ENCODE measurements around the gene HMOX1.
A peak's percentile ranks its signal among the peaks of the same experiment; 100 is the strongest.

HMOX1 gene, protein sequence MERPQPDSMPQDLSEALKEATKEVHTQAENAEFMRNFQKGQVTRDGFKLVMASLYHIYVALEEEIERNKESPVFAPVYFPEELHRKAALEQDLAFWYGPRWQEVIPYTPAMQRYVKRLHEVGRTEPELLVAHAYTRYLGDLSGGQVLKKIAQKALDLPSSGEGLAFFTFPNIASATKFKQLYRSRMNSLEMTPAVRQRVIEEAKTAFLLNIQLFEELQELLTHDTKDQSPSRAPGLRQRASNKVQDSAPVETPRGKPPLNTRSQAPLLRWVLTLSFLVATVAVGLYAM

DNA sequence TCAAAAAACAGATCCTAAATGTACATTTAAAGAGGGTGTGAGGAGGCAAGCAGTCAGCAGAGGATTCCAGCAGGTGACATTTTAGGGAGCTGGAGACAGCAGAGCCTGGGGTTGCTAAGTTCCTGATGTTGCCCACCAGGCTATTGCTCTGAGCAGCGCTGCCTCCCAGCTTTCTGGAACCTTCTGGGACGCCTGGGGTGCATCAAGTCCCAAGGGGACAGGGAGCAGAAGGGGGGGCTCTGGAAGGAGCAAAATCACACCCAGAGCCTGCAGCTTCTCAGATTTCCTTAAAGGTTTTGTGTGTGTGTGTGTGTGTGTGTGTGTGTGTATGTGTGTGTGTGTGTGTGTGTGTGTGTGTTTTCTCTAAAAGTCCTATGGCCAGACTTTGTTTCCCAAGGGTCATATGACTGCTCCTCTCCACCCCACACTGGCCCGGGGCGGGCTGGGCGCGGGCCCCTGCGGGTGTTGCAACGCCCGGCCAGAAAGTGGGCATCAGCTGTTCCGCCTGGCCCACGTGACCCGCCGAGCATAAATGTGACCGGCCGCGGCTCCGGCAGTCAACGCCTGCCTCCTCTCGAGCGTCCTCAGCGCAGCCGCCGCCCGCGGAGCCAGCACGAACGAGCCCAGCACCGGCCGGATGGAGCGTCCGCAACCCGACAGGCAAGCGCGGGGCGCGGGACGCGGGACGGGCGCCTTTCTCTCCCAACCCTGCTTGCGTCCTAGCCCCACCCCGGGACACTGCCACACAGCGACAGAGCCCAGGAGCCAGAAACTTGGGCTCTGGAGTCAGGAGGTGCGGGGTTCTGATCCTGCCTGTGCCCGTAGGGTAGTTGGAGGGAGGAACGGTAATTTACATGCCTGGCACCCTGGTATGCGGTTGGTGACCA lies at the start of gene HMOX1:
TSS of gene HMOX1 (plus strand) at position 560 of the 887 bp plus-strand sequence. CDS start at position 638, 78 bp downstream.
- DNase-seq, result peak; percentile 93

DNA sequence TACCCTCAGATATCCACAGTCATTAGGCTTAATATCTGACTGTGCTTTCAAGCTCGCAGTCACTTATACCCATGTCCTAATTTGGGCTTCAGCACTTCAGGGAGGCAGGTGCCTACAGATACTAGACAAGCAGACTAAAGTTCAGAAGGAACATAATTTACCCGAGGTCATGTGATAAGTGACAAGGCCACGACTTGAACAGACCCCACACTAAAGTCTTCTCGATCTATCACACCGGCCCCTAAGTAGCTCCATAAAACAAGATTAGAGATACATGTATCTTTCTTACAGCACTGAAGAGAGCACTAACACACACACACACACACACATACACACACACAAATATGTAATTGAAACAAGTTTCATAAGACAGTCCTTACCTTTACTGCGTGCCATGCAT lies 48.6 kb upstream of the HMOX1 start:
- no peak for DNase-seq

DNA sequence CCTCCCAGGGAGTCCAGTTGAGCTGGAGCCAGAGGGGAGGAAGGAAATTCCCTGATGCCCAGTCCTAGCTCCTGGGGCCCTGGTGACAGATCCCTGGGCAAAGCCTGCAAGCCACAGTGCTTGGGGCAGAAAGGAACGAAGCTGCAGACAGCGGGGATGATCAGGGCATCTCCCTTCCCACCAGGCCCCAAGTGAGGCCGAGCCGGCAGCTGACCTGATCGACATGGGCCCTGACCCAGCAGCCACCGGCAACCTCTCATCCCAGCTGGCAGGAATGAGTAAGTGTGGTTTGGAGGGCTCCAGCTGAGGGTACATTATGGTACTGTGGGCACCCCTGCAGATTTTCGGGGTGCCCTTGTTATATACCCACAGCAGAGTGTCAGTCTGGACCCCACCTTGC lies 47.7 kb upstream of the HMOX1 start:
- DNase-seq, result no peak

DNA sequence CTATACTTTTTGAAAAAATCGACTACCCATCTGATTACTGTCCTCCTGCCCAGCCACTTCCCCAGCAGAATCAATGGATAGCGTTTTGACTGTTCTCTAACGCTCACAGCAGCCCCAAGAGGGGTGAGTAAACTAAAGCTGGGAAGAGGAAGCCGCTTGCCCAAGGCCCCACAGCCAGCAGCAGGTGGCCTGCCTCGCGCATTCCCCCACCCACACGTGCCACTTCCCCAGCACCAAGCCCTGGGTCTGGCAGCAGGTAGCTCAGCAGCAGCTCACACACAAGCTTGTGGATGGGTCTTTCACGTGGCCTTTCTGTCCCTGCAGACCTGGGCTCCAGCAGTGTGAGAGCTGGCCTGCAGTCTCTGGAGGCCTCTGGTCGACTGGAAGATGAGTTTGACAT lies 46.9 kb upstream of the HMOX1 start:
- DNase-seq, result no peak

DNA sequence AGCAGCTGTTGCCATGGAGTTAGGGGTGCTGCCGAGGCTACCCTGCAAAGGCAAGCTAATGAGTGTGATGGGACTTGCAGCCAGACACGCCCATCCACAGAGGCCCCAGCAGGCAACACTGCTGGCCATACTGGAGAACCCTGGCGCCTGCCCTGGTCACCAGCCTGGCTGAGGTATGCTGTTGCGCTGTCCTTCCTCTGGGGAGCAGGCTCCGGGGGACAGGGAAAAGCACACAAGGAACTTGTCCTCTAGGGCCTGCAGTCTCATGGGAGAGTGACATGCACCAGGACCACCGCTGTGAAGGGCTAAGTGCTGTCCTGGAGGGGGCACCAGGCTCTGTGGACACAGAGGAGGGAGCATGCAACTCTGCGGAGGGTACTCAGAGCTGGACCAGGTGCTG lies 45.4 kb upstream of the HMOX1 start:
- DNase-seq, result no peak

DNA sequence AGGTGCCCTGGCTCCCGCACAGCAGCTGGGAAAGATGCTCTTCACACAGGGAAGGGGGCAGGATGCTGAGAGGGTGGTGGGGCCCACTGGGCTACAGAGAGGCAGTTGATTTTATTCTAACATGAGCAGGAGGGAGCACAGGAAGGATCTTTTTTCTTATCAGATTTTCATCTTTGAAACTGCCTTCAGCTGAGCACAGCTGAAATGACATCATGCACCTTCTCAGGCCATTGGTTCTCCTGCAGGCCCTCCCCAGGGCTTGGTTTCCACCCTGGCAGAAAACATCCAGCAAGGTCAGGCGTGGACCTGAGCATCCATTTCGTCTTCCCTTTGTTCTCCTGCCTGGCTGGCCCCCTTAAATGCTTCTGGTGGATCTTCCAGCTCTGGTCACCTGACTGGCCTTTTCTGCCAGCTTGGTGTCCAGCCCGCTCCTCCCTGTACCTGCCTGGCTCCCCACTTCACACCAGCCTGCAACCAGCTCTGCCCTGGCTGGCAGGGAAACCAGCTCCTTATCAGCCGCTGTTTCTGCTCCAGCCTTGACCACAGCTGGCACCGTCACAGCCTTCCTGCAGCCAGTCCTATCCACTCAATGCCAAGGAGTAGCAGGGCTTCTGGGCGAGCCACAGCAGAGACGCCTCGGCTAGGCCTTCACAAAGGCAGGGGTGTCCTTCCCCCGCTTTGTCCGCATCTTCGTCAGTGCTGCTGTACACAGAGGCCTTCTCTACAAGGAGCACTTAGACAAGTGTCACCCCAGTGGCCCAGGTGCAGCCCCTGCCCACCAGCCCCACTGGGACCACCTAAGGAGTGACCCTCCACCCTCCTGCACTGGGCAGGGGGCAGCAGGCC lies 44.7 kb upstream of the HMOX1 start:
- no peak for DNase-seq

DNA sequence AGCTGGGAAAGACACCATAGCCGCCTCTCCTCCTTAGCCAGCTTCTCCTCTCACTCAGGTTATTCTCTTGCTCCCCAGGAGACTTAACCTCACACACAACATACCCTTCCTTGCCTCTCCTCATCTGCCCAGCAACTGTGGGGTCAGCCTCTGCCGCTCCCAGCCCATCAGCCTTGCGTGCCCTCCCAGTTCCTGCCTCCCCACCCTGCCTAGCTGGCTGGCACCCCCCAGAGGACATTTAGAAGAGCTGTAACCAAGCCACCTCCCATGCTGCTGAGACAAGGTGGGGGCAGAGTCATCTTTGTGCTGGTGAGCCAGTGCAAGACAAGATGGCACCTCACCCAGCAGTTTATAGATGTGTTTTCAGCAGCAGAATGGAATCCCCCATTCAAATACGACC lies 43.0 kb upstream of the HMOX1 start:
- DNase-seq, result no peak

DNA sequence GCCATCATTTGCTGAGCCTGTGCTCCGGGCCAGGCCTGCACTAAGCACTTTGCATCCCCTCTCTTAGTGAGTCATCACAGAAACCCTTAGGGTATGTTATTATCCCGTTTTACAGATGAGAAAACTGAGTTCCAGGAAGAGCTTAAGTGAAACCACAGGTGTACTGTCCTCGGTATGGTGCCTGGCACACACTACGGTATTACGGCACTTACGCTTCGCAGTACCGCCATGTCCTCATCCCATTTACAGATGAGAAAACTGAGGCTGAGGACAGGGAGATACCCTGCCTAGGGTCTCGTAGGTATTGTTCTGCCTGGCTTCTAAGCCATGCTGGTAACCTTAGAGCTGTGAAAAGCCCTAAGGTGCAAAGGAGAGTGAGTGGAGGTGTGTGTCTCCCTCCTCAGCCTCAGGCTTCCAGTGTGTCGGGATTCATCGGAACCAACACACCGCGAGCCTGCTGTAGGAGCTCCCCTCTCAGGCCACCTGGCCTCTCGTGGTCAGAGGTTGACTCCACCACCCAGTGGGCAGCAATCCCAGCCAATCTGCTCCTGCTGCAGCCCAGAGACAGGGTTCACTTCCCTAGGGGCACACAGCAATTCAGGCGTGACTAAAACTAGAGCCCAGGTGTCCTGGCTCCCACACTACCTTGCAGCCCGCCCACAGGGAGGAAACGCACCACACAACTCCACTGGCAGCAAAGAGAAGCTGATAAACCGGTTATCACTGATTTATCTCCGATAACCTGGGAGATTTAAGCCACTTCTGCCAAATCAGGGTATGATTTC lies 39.6 kb upstream of the HMOX1 start:
- no peak for DNase-seq

DNA sequence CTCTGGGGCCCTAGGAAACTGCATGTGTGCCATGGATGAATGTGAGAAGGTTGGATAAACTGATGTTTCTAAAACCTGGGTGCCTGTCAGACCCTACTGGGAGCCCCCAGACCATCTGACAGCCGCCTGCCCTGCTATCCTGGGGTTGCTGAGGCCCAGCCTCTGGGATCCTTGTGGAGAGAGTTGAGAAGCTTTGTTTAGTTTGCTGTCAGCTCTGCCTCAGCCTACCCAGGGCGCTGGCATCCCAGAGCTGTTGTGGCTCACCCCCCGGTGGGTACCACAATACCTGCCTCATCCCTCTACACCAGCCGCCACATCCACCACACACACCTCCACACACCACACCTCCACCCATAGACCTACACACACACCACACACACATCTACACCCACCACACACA lies 38.5 kb upstream of the HMOX1 start:
- DNase-seq, result no peak

DNA sequence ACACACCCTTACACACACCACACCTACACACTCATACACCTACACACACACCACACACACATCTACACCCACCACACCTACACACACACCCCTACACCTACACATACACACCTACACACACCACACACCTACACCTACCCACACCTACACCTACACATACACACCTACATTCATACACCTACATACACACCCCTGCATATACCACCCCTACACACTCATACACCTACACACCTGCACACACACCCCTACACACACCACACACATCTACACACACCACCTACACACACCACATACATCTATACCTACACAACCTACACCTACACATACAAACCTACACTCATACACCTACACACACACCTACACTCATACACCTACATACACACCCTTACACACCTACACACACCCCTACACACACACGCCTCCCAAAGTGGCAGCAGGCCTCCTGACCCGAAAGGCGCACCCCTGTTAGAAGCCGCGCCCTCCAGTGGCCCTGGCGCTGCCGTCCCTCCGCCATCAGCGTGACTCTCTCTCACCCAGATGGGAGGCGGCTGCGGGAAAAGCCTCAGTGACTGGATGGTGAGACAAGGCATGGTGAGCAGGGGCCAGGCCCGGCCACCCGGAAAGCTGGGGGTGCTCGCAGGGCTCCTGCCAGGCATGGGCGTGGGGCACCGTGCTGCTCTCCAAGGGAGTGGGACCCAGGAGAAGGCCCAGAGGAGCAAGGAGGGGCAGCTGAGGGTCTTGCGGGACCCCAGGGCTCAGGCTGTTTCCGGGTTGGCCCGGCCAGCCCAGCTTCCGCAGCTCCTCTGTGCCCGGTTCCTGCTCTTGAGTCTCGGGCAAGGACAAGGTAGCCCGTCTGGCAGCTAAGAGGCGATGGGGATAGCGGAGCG lies 37.0 kb upstream of the HMOX1 start:
- no peak for DNase-seq

DNA sequence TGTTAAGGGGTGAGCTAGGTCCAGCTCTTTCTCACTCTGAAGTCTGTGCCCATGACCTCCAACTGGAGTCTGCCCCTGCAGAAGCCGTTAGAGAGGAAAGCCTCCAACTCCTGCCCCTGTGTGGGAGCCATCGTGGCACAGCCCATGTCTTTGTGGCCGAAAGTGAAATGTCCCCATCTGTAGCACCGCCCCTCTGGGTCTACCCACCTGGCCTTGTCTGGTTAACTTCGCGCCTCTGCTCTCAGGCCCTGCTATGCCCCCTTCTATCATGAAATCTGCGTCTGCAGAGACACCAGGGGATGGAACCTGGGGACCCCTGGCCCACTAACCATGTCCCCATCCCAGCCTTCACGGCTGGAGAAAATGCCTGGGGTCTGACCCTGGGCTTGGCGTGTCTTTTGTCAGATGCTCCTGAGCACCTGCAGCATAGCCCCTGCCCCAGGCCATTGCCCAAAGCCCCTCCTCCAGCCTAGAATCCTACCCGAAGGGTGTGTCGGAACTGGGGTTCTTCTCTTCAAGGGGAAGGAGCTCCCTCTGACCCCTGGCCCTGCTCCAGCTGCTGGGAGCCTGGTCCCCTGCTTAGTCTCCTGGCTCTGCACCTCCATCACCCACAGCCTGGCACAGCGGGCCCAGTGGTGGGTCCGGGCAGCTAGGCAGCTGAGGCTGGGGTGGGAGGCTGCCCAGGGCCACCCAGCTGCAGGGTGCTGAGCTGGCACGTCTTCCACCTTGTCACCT lies 35.8 kb upstream of the HMOX1 start:
- no peak for DNase-seq

DNA sequence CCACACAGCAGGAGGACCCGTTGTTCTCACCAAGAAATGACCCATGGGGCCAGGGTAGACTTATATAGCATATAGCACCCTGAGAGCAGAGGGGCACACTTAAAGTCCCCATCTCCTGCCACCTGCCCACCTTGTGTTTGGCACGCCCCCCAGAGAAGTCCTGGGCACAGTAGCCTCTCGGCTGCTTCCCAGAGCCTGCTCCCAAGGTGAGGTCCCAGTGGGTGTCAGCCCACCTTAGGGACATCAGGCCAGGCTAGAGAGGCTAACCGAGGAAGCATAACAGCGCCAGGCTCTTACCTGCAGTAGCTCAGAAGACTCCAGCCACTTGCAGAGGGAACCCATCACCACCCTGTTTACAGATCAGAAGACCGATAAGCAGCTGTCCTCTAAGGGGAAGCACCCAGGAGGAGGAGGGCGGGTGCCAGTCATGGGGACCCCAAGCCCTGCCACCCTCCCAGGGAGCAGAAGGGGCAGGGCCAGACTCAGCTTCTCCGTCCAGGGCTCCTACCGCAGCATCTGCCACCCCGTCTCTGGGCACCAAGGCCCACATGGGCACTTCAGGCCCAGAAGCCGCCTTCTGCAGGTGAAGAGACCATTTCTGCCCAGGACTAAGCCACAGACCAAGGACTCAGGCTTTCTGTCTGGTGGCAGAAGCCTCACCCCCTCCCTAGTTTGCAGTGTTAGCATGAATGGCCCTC lies 34.9 kb upstream of the HMOX1 start:
- DNase-seq, result no peak

DNA sequence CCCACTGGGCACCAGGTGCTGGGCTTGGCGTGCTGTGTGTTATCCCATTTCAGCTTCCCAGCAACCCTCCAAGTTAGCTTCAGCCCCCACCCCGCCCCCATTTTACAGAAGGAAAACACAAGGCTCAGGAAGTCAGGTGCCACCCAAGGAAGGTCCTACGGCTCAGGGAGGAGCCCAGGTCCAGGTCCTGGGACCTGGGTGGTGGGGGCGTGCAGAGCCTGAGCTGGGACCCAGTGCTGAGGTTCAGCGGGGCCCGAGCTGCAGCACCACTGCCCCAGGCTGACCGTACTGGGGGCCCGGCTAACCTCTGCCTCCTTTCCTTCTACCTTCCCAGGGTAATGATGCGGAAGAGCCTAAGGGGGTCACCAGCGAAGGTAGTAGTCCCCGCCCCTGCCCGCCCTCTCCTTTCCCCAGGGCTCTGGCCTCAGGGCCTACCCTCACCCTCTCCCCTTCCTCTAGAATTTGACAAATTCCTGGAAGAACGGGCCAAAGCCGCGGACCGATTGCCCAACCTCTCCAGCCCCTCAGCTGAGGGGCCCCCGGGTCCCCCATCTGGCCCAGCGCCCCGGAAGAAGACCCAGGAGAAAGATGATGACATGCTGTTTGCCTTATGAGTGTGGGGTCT lies 34.2 kb upstream of the HMOX1 start:
- DNase-seq, result no peak

DNA sequence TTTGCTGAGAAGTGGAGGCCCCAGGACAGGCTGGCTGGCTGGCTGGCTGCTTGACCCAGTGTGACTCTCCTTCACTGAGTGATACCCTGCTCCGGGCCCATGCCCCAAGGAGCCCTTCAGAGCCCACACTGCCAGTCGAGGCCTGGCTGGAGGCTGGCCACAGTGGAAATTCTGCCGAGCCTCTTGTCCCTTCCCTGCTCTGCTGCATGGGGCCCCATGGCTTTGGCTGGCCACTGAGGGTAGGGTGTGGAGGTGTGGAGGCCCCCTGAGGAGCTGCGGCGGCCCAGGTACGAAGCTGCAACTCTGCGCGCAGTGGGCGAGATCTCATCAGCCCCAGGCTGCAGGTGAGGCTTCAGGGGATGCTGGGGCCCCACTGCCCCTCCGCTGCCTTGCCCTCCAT lies 33.4 kb upstream of the HMOX1 start:
- DNase-seq, result no peak

DNA sequence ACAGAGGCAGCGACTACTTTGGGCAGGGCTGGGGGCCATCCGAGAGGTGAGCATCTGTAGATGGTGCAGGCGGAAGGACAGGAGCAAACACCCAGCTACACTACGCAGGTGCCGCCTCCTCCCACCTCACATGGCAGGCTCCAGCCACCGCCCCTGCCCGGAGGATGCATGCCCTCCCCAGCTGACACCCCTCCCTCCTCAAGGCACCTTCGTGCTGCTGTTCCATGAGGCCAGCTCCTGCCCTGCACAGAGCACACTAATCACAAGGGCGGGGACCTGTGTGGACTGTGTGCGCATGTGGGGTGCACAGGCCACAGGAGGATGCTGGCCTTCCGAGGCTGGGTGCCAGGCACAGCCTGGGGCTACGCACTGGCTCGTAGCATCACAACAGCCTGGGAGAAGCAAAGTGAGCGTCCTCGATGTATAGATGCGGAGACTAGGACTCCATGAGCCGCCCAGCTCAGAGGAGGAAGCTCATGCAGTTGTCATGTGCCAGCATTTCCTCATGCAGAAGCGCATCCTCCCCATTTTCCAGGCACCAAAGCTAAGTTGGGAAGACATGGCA lies 32.8 kb upstream of the HMOX1 start:
- no peak for DNase-seq

DNA sequence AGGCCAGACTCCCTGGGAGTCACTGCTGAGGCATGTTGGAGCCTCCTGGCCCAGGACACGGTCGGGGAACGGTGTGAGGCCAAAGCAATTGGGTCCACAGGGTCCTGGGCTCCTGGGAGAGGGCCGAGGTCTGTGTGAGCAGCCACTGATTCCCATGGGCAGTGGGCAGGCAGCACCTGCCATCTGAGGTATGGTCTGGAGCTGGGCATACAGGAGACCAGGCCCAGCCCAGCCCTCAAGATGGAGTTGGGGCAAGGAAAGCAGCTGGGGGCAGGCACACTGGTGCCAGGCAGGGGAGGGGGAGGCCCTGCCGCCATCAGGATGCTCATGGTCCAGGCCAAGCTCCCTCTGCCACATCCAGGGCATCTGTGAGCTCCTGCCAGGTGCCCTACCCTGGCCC lies 32.2 kb upstream of the HMOX1 start:
- no peak for DNase-seq

DNA sequence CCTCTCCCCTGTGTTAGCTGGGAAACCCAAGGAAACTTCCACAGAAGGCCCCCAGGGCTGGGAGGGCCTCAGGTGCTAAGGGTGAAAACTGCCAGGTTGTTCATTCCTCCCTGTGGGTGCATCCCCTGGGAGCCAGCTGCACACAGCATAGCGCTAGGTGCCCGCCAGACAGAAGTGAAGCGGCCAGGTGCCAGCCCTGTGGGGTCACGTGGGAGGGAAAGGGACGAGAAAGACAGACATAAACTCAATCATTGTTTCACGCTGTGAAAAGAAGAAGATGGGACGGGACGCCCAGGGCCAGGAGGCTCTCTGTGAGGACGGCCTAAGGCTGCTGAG lies 31.6 kb upstream of the HMOX1 start:
- DNase-seq, result no peak

DNA sequence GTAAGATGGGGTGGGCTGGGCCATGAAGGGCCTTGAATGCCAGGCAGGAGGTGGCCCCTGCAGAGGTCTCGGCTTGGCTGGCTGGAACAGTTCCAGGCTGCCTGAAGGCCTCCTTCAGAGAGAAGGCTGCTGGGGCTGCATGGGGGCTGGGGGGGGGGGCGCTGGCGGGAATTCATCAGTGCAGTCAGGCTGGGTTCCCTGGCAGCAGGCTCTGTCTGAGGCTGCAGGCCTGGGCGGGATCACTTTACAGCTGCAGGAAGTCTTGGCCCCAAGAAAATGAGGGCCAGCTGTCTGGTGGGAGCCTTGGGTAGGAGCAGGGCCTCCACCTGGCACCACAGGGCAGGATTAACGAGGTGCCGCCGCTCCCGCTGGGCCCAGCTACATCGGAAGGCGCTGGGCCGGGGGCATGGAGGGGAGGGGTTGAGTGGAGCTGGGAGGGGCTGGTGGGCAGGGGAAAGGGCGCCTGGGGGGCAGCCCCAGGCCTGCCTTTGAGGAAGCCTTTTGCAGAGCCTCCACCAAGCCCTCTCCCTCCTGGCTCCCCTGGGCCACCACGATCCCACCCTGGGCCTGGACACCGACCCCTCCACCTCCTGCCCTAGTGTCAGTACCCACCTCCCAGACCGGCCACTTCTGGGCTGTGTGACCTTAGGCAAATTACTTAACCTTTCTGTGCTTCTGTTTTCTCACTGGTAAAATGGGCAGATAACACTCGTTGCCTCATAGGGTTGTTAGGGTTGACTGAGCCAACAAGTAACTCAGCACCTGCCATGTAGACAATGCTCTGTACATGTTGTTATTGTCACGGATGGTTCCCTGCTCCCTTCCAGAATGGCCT lies 31.0 kb upstream of the HMOX1 start:
- no peak for DNase-seq

Measured in islet precursor cell (in vitro differentiated cells).